Smooth muscle cell (in vitro differentiated cells): ENCODE data around the gene SPACA1. TPM values are rescaled to one million over a fixed set of nuclear protein-coding genes. Genes with fewer than 3 reads are reported as not detected.

ENCODE experiments used
- DNase-seq: peaks from one replicate; lab custom pipeline; 2025; ENCODE audit not compliant: unreplicated experiment; lab: John Stamatoyannopoulos, UW
- H2AFZ ChIP-seq: fragments of 200-600 bp; sonication (generic); 2 replicates; pipeline ENCODE4 v1.6.0; 2016; ENCODE audit warnings: antibody characterized with exemption, low read depth, mild to moderate bottlenecking
- H3F3A ChIP-seq: fragments of 200-600 bp; sonication (generic); 2 replicates; pipeline ENCODE4 v1.6.0; 2017; ENCODE audit warnings: antibody characterized with exemption, low read depth
- H3K27ac ChIP-seq: fragments of 200-600 bp; sonication (generic); 2 replicates; pipeline ENCODE4 v1.5.1; 2016; ENCODE audit warnings: low read depth, mild to moderate bottlenecking
- H3K27me3 ChIP-seq: fragments of 200-600 bp; sonication (generic); 2 replicates; pipeline ENCODE4 v1.6.1; 2016; ENCODE audit warnings: low read depth, mild to moderate bottlenecking
- H3K36me3 ChIP-seq: fragments of 200-600 bp; sonication (generic); 2 replicates; pipeline ENCODE4 v1.5.1; 2016; ENCODE audit warnings: low read depth
- H3K4me1 ChIP-seq: fragments of 200-600 bp; sonication (generic); 2 replicates; pipeline ENCODE4 v1.5.1; 2016; ENCODE audit warnings: low read depth
- H3K4me2 ChIP-seq: fragments of 200-600 bp; sonication (generic); 2 replicates; pipeline ENCODE4 v1.6.0; 2016; ENCODE audit warnings: mild to moderate bottlenecking
- H3K4me3 ChIP-seq: fragments of 200-600 bp; sonication (generic); 2 replicates; pipeline ENCODE4 v1.5.1; 2016; ENCODE audit warnings: mild to moderate bottlenecking
- H3K79me2 ChIP-seq: fragments of 200-600 bp; sonication (generic); 2 replicates; pipeline ENCODE4 v1.6.0; 2016; ENCODE audit warnings: low read depth, mild to moderate bottlenecking
- H3K9ac ChIP-seq: fragments of 200-600 bp; sonication (generic); 2 replicates; pipeline ENCODE4 v1.6.0; 2016; ENCODE audit warnings: low read depth
- H3K9me3 ChIP-seq: fragments of 200-600 bp; sonication (generic); replicated peaks from 2 replicates; pipeline ENCODE4 v1.5.1; 2016; ENCODE audit warnings: low read depth
- H4K20me1 ChIP-seq: fragments of 200-600 bp; sonication (generic); 2 replicates; pipeline ENCODE4 v1.6.0; 2016; ENCODE audit warnings: low read depth
- CTCF ChIP-seq: fragments of 200-600 bp; sonication (generic); IDR thresholded peaks from 2 replicates; pipeline ENCODE4 v1.5.1; 2017; ENCODE audit warnings: borderline replicate concordance, mild to moderate bottlenecking, antibody characterized with exemption; ENCODE audit not compliant: insufficient read depth, poor library complexity, severe bottlenecking
- WGBS: methylation state at CpG from one replicate; pipeline ENCODE4 v1.1.7; 2016; ENCODE audit warnings: low lambda C conversion rate; 5-methylcytosine and 5-hydroxymethylcytosine counted together
- polyA plus RNA-seq: library from polyadenylated mRNA; unstranded; fragments of >200 nt; fragmentation: Nextera tagmentation; extraction: Ambion mirVana; gene quantifications from 2 replicates; pipeline ENCODE4 v1.2.1, GENCODE V29; 2016
- total RNA-seq: library from RNA; depleted of rRNA; stranded (reverse); fragments of >200 nt; gene quantifications from 2 replicates; pipeline ENCODE4 v1.2.3, GENCODE V29; 2014

SPACA1 gene
- total and polyA plus RNA-seq, 2 experiments from 2014 or later, result not detected

DNA sequence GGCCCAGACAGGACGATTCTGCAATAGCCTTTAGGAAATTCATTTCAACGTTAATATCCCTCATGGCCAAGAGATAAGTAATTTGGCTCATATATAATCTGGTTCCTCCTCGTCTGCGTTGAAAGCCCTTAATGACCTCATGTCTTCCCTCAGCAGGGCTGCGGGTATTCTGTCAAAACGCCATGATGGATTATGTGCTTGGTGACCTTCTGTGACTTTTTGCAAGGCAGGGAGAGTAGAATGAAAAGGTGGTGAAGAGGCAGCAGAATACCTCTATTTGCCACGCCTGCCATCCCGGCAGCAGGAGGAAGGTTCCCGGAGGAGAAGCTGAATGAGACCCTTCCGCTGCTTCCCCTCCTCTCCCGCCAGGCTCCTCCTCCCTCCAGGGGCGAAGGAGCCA, 41.1 kb upstream of the SPACA1 start:
- no peaks in the 10 kb centered on the region for H3K79me2 ChIP-seq
- no peaks in the 10 kb centered on the region for H3F3A ChIP-seq
- no peaks in the 10 kb centered on the region for H3K36me3 ChIP-seq
- DNase-seq, result no peak
- no peak overlapping the region for H3K27ac ChIP-seq
- H3K9me3 ChIP-seq, result no peaks in the 10 kb centered on the region
- H3K4me1 ChIP-seq, result no peaks in the 10 kb centered on the region
- no peaks in the 10 kb centered on the region for H4K20me1 ChIP-seq
- TF ChIP-seq CTCF, result no peak
- H3K9ac ChIP-seq, result no peak overlapping the region
- H3K4me3 ChIP-seq, result no peak overlapping the region
- WGBS, result 80% methylated on average over 12 of the region's 12 CpGs
- no peaks in the 10 kb centered on the region for H3K27me3 ChIP-seq
- no peak overlapping the region for H2AFZ ChIP-seq
- no peak overlapping the region for H3K4me2 ChIP-seq

- H3K9ac ChIP-seq, result no peak overlapping the region
- no peaks in the 10 kb centered on the region for H3K79me2 ChIP-seq
- TF ChIP-seq CTCF, result no peak
- no peaks in the 10 kb centered on the region for H3K9me3 ChIP-seq
- DNase-seq, result no peak
- peak overlapping the region; percentile 20 for H3K27ac ChIP-seq
- peak overlapping the region; percentile 23 for H3K4me3 ChIP-seq
- peak overlapping the region; percentile 62 for H3K4me2 ChIP-seq
- no peaks in the 10 kb centered on the region for H4K20me1 ChIP-seq
- no peaks in the 10 kb centered on the region for H3K4me1 ChIP-seq
- H3K36me3 ChIP-seq, result no peaks in the 10 kb centered on the region
- H3K27me3 ChIP-seq, result no peaks in the 10 kb centered on the region
- WGBS, result 66% methylated on average over 4 of the region's 4 CpGs
- H3F3A ChIP-seq, result no peaks in the 10 kb centered on the region
- H2AFZ ChIP-seq, result no peak overlapping the region
These were observed 39.2 kb upstream of the SPACA1 start for GRCh38 chr6:88008411-88008810.

DNA sequence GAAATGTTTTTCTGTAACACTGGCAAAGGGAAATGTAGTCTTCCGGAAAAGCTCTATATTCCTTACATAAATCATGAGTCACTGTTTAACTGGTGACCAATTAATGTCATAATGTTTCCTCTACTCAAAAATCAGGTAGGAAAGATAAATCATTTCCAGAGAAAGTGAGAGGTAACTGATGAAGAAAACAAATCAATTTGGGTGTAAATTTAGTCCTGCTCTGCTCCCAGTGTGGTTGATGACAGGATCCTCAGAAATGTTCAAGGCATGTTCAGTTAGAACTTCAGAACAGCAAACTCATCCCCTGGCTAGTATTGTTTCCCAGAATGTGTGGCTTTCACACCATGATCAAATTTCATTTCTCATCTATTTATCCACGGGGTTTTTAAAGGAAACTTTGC, 38.8 kb upstream of the SPACA1 start:
- 67% methylated on average over 2 of the region's 2 CpGs for WGBS
- Histone ChIP-seq H3F3A (no peaks in the 10 kb centered on the region), H2AFZ (no peak overlapping the region), H4K20me1 (no peaks in the 10 kb centered on the region), H3K9ac (no peak overlapping the region), H3K36me3 (no peaks in the 10 kb centered on the region), H3K9me3 (no peaks in the 10 kb centered on the region), H3K4me2 (peak overlapping the region; percentile 62), H3K4me1 (no peaks in the 10 kb centered on the region), H3K4me3 (peak overlapping the region; percentile 23), H3K79me2 (no peaks in the 10 kb centered on the region), H3K27me3 (no peaks in the 10 kb centered on the region), H3K27ac (peak overlapping the region; percentile 20)
- no peak for DNase-seq
- TF ChIP-seq CTCF, result no peak

GRCh38 chr6:88013015-88013414, 34.6 kb upstream of the SPACA1 start:
- H3K4me3 ChIP-seq, result no peak overlapping the region
- WGBS, result 87% methylated on average over 3 of the region's 3 CpGs
- H3K27ac ChIP-seq, result no peak overlapping the region
- H3K4me1 ChIP-seq, result no peaks in the 10 kb centered on the region
- H3K27me3 ChIP-seq, result no peaks in the 10 kb centered on the region
- TF ChIP-seq CTCF, result no peak
- no peak for DNase-seq
- no peaks in the 10 kb centered on the region for H3K9me3 ChIP-seq
- H3K9ac ChIP-seq, result no peak overlapping the region
- no peak overlapping the region for H3K4me2 ChIP-seq
- no peaks in the 10 kb centered on the region for H3F3A ChIP-seq
- no peaks in the 10 kb centered on the region for H4K20me1 ChIP-seq
- no peaks in the 10 kb centered on the region for H3K79me2 ChIP-seq
- no peaks in the 10 kb centered on the region for H3K36me3 ChIP-seq
- no peak overlapping the region for H2AFZ ChIP-seq
